Calu3 (cell line): ENCODE results near the gene PSMD1. TPM values are rescaled to one million over a fixed set of nuclear protein-coding genes. Genes with fewer than 3 reads are reported as not detected.

Experiments
- BruUV-seq: library from RNA; stranded (reverse); fragments of 400-500 nt; replicated peaks from 2 replicates; lab custom pipeline; 2021; lab: Mats Ljungman, UMichigan
- CTCF ChIA-PET: fragments of 300-600 bp; sonication (Branson Sonifier 250); formaldehyde crosslinking; loops from one replicate; lab custom pipeline; 2022; ENCODE audit warnings: antibody characterized with exemption; lab: Charles Lee
- DNase-seq: peaks from one replicate; pipeline ENCODE4 v3.0.0; 2022
- H3K27ac Mint-ChIP-seq: one replicate; pipeline ENCODE4 v1.8.0; 2022; ENCODE audit warnings: mixed read lengths; ENCODE audit not compliant: unreplicated experiment
- H3K27me3 Mint-ChIP-seq: one replicate; pipeline ENCODE4 v1.8.0; 2022; ENCODE audit warnings: mixed read lengths; ENCODE audit not compliant: unreplicated experiment
- H3K36me3 Mint-ChIP-seq: one replicate; pipeline ENCODE4 v1.8.0; 2022; ENCODE audit warnings: mild to moderate bottlenecking, moderate library complexity, mixed read lengths; ENCODE audit not compliant: insufficient read depth, unreplicated experiment
- H3K4me1 Mint-ChIP-seq: one replicate; pipeline ENCODE4 v1.8.0; 2022; ENCODE audit warnings: mild to moderate bottlenecking, low read depth, mixed read lengths; ENCODE audit not compliant: unreplicated experiment
- H3K4me3 Mint-ChIP-seq: one replicate; pipeline ENCODE4 v1.8.0; 2022; ENCODE audit warnings: mild to moderate bottlenecking, low read depth, moderate library complexity, mixed read lengths; ENCODE audit not compliant: unreplicated experiment
- H3K9me3 Mint-ChIP-seq: one replicate; pipeline ENCODE4 v1.8.0; 2022; ENCODE audit warnings: low read depth, mixed read lengths; ENCODE audit not compliant: unreplicated experiment
- intact Hi-C: fragments of 100-400 bp; cut with micrococcal nuclease; formaldehyde crosslinking; loops from one replicate; pipeline ENCODE4 v1.10.0; 2022; ENCODE audit not compliant: unreplicated experiment
- total RNA-seq: library from RNA; stranded (reverse); gene quantifications from 2 replicates; pipeline ENCODE4 v1.2.3, GENCODE V29; 2022
- TF ChIP-seq, protein P1 (sequence below): fragments of 200-600 bp; IDR thresholded peaks from one replicate; pipeline ENCODE4 v1.8.0; 2022; ENCODE audit warnings: antibody characterized with exemption; ENCODE audit not compliant: unreplicated experiment

Gene PSMD1
- total RNA-seq, 1 experiment from 2014 or later = 135 TPM

DNA sequence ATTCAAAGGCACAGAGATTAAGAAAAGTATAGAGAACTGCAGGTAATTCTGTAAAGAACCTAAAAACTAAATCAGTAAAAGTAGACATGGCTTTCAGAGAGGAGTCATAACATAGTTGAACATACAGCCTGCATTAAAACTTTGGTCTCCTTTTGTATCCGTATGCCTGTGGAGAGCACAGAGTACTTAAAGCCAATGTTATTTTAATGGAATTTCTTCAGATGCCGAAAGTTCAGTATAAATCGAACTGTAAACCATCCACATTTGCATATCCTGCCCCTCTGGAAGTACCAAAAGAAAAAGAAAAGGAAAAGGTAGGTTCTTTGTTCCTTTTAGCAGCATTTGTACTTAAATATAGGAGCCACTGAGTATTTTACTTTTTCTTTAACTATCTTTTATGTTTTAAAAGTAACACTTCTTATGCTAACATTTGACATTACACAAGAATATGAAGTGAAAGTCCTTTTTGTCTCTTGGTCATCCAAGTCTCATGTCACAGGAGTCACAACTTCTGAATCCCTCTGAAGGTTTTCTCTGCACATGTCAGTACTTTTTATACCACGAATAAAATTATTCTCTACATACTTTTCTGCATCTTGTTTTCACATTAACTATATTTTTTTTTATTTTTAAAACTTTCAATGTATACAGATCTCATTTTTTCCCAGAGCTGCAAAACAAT lies 106.9 kb downstream of the PSMD1 start:
- Mint-ChIP-seq H3K36me3 (peaks cover 47% of the 10 kb centered on the region), H3K27me3 (no peaks in the 10 kb centered on the region), H3K9me3 (no peaks in the 10 kb centered on the region), H3K4me1 (peaks cover 26% of the 10 kb centered on the region), H3K4me3 (no peak overlapping the region), H3K27ac (no peak overlapping the region)
- TF ChIP-seq, protein P1, sequence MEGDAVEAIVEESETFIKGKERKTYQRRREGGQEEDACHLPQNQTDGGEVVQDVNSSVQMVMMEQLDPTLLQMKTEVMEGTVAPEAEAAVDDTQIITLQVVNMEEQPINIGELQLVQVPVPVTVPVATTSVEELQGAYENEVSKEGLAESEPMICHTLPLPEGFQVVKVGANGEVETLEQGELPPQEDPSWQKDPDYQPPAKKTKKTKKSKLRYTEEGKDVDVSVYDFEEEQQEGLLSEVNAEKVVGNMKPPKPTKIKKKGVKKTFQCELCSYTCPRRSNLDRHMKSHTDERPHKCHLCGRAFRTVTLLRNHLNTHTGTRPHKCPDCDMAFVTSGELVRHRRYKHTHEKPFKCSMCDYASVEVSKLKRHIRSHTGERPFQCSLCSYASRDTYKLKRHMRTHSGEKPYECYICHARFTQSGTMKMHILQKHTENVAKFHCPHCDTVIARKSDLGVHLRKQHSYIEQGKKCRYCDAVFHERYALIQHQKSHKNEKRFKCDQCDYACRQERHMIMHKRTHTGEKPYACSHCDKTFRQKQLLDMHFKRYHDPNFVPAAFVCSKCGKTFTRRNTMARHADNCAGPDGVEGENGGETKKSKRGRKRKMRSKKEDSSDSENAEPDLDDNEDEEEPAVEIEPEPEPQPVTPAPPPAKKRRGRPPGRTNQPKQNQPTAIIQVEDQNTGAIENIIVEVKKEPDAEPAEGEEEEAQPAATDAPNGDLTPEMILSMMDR = no peak
- no peak for DNase-seq
- CTCF ChIA-PET = no interaction called here
- intact Hi-C loops = no loop called here
- no TSS peak for BruUV-seq

DNA sequence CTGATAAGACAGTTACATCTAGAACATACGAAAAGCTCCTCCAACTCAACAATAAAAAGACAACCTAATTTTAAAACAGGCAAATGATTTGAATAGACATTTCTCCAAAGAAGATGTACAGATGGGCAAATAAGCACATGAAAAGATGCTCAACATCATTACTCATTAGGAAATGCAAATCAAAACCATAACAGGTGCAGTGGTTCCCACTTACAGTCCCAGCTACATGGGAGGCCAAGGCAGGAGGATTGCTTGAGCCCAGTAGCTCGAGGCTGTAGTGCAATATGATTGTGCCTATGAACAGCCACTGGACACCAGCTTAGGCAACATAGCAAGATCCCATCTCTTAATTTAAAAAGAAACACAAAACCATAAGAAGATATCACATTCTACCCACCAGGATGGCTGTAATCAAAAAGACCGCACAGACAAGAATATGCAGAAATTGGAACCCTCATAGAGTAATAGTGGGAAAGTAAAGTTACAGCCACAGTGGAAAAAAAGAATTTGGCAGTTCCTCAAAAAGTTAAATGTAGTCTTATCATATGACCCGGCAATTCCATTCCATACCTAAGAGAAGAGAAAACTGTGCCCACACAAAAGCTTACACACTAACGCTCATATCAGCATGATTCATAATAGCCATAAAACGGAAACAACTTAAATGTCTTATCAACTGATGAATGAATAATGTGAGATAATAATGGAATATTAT lies 111.2 kb downstream of the PSMD1 start:
- CTCF ChIA-PET = interaction anchor here (0.6 kb wide), 1 partner anchor 50 kb away, joined by 3 read pairs; no protein-coding TSS in a partner anchor
- peaks cover 58% of the 10 kb centered on the region for H3K36me3 Mint-ChIP-seq

DNA sequence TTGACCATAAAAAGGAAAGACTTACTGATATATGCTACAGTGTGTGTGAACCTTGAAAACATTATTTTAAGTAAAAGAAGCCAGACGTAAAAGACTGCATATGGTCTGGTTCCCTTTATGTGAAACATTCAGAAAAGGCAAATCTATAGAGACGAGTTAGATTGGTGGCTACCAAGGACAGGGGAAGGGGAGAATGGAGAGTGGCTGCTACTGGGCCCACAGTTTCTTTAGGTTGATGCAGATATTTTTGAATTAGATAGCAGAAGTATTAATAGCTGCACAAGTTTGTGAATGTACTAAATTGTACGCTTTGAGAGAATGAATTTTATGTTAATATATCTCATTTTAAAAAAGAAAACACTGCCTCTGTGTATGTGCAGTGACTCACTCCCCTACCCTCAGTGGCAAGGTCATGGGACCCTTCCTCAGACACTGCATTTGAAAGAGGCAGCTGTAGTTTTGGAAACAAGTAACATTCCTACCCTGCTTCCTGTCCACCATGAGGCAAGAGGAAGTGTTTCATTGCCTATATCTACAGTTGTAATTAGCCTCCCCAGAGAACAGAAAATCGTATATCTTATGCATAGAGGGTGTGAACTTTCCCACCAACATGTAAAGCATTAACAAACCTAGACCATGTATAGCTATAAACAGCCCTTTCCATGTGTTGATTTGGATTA lies 111.9 kb downstream of the PSMD1 start:
- H3K4me3 Mint-ChIP-seq = no peak overlapping the region
- intact Hi-C loops = no loop called here
- TF ChIP-seq, protein P1 = no peak
- H3K27me3 Mint-ChIP-seq = no peaks in the 10 kb centered on the region
- no peak overlapping the region for H3K27ac Mint-ChIP-seq
- H3K36me3 Mint-ChIP-seq = peaks cover 57% of the 10 kb centered on the region
- H3K4me1 Mint-ChIP-seq = no peaks in the 10 kb centered on the region
- no peak for DNase-seq
- no TSS peak for BruUV-seq
- CTCF ChIA-PET = interaction anchor here (0.6 kb wide), 1 partner anchor 50 kb away, joined by 3 read pairs; no protein-coding TSS in a partner anchor
- no peaks in the 10 kb centered on the region for H3K9me3 Mint-ChIP-seq

More for the DNA sequence above, 111.2 kb downstream of the PSMD1 start:
- TF ChIP-seq, protein P1 = no peak
- Mint-ChIP-seq H3K27me3 (no peaks in the 10 kb centered on the region), H3K4me3 (no peak overlapping the region), H3K9me3 (no peaks in the 10 kb centered on the region), H3K4me1 (peaks cover 3% of the 10 kb centered on the region), H3K27ac (no peak overlapping the region)
- no peak for DNase-seq
- intact Hi-C loops = no loop called here
- no TSS peak for BruUV-seq

DNA sequence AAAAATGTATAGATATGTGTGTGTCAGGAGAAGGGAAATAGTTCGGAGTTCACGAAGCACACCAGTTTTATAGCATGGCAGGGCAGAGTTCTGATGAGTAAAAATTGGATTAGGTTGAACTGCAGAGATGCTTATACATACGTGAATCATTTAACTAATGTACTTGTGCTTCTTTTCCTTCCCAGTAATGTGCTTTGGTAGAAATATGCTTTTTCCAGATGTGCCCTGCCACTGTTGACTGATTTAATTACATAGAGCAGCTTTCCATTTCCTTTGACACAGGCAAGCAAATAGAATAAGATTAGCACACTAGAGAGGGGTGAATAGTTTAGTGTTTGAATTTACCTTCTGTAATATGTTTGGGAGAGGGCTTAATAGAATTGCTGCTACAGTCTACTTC lies 112.8 kb downstream of the PSMD1 start:
- intact Hi-C loops = no loop called here
- Mint-ChIP-seq H3K4me3 (no peak overlapping the region), H3K27me3 (no peaks in the 10 kb centered on the region), H3K9me3 (no peaks in the 10 kb centered on the region), H3K36me3 (peaks cover 55% of the 10 kb centered on the region), H3K27ac (no peak overlapping the region), H3K4me1 (no peaks in the 10 kb centered on the region)
- TF ChIP-seq, protein P1 = no peak
- CTCF ChIA-PET = no interaction called here
- BruUV-seq = no TSS peak
- DNase-seq = no peak
